HepG2 (cell line): ENCODE data around the gene MFSD11. TPM values are rescaled to one million over a fixed set of nuclear protein-coding genes. Genes with fewer than 3 reads are reported as not detected.

Experiments
- ATAC-seq: fragments of 200-7000 bp; cut with Tn5 transposase; 3 replicates; pipeline ENCODE4 v1.9.1; 2020; ENCODE audit warnings: mild to moderate bottlenecking, moderate library complexity
- BruUV-seq: library from RNA; stranded (reverse); fragments of 400-500 nt; replicated peaks from 2 replicates; lab custom pipeline; 2021; lab: Mats Ljungman, UMichigan
- CTCF ChIA-PET: fragments of 300-600 bp; formaldehyde crosslinking; extraction: SDS; loops from one replicate; lab custom pipeline; 2021; ENCODE audit warnings: low total read pairs, inconsistent platforms, low intra/inter-chr PET ratio; lab: Yijun Ruan, JAX
- POLR2A ChIA-PET: fragments of 350-600 bp; sonication (Branson Sonifier 250); formaldehyde crosslinking; loops from one replicate; lab custom pipeline; 2020; ENCODE audit warnings: antibody characterized with exemption, inconsistent platforms; lab: Yijun Ruan, JAX
- DNase-seq: peaks from one replicate; pipeline ENCODE4 v3.0.0-alpha.2; 2015; ENCODE audit warnings: low spot score
- FAIRE-seq: peaks from 3 replicates; lab custom pipeline; 2011; peaks lifted over from hg19 to GRCh38; lab: Jason Lieb, UNC
- H2AFZ ChIP-seq: one replicate; pipeline ENCODE4 v1.6.1; 2011; ENCODE audit warnings: low read length, inconsistent platforms
- H3K27ac ChIP-seq: fragments of 300-600 bp; 3 replicates; pipeline ENCODE4 v1.8.0; 2011; ENCODE audit warnings: mixed run types, mild to moderate bottlenecking, mixed read lengths, low read length, inconsistent platforms; ENCODE audit not compliant: insufficient read depth; ENCODE audit errors: extremely low read length
- H3K27me3 ChIP-seq, 2 experiments: fragments of 200-600 bp in 1 of 2; 2 replicates in 1 of 2; 3 replicates in 1 of 2; pipeline versions ENCODE4 v1.6.0 to v1.8.0; 2011; ENCODE audit warnings: low read length in 2 of 2, mild to moderate bottlenecking in 2 of 2, moderate library complexity in 2 of 2, inconsistent platforms in 1 of 2; ENCODE audit not compliant: insufficient read depth in 2 of 2, control insufficient read depth in 1 of 2
- H3K36me3 ChIP-seq, 2 experiments: fragments of 200-600 bp in 1 of 2; replicated peaks in 1 of 2; 2 replicates in 1 of 2; 3 replicates in 1 of 2; pipeline versions ENCODE4 v1.5.1 to v1.8.0; 2011; ENCODE audit warnings: low read length in 2 of 2, inconsistent platforms in 1 of 2; ENCODE audit not compliant: insufficient read depth in 2 of 2, control insufficient read depth in 1 of 2
- H3K4me1 ChIP-seq: 2 replicates; pipeline ENCODE4 v1.5.1; 2012; ENCODE audit warnings: low read length, inconsistent platforms; ENCODE audit not compliant: insufficient read depth
- H3K4me2 ChIP-seq: 2 replicates; pipeline ENCODE4 v1.6.0; 2011; ENCODE audit warnings: low read depth, low read length, inconsistent platforms
- H3K4me3 ChIP-seq, 3 experiments: fragments of 200-600 bp in 1 of 3; sonication (generic), shearing (Covaris generic) in 1 of 3; replicated peaks in 1 of 3; 2 replicates each; pipeline ENCODE4 v1.5.1; 2011 to 2016; ENCODE audit warnings: low read length in 3 of 3, inconsistent platforms in 2 of 3, low read depth in 2 of 3, mild to moderate bottlenecking in 2 of 3, control low read depth in 1 of 3, mixed read lengths in 1 of 3; ENCODE audit not compliant: insufficient read depth in 1 of 3
- H3K79me2 ChIP-seq: one replicate; pipeline ENCODE4 v1.6.1; 2011; ENCODE audit warnings: low read length, inconsistent platforms; ENCODE audit not compliant: insufficient read depth
- H3K9ac ChIP-seq: 2 replicates; pipeline ENCODE4 v1.6.0; 2011; ENCODE audit warnings: mild to moderate bottlenecking, low read depth, low read length, inconsistent platforms; ENCODE audit not compliant: insufficient read depth
- H3K9me3 ChIP-seq: 2 replicates; pipeline ENCODE4 v1.5.1; 2012; ENCODE audit warnings: mild to moderate bottlenecking, low read length
- H4K20me1 ChIP-seq: 2 replicates; pipeline ENCODE4 v1.6.0; 2011; ENCODE audit warnings: inconsistent platforms, mild to moderate bottlenecking, low read length, moderate library complexity; ENCODE audit not compliant: insufficient read depth
- CEBPG ChIP-seq: IDR thresholded peaks from 2 replicates; pipeline ENCODE4 v1.6.1; 2016
- CTCF ChIP-seq: sonication (generic); formaldehyde crosslinking; IDR thresholded peaks from 2 replicates; pipeline ENCODE4 v1.5.0; 2020; ENCODE audit warnings: mild to moderate bottlenecking, missing genetic modification reagents, moderate library complexity
- KLF13 ChIP-seq: sonication (generic); formaldehyde crosslinking; IDR thresholded peaks from 2 replicates; pipeline ENCODE4 v1.4.0; 2020; ENCODE audit warnings: mild to moderate bottlenecking, missing genetic modification reagents
- NAIF1 ChIP-seq: sonication (generic); formaldehyde crosslinking; IDR thresholded peaks from 2 replicates; pipeline ENCODE4 v1.5.0; 2020; ENCODE audit warnings: mild to moderate bottlenecking, missing genetic modification reagents, borderline replicate concordance
- RAD21 ChIP-seq: fragments of 450-650 bp; formaldehyde crosslinking; IDR thresholded peaks from 2 replicates; pipeline ENCODE4 v1.5.0; 2020; ENCODE audit warnings: mild to moderate bottlenecking
- SMC3 ChIP-seq: IDR thresholded peaks from 2 replicates; pipeline ENCODE4 v1.6.1; 2011; ENCODE audit warnings: low read length, improper control_type of control experiment
- STAG1 ChIP-seq: sonication (generic); formaldehyde crosslinking; IDR thresholded peaks from 2 replicates; pipeline ENCODE4 v1.4.0; 2020; ENCODE audit warnings: missing genetic modification reagents
- TEAD3 ChIP-seq: optimal IDR thresholded peaks from 2 replicates; pipeline ENCODE3; 2016; ENCODE audit warnings: borderline replicate concordance
- XRCC5 ChIP-seq: fragments of 200-400 bp; formaldehyde crosslinking; optimal IDR thresholded peaks from 2 replicates; pipeline ENCODE3; 2017; ENCODE audit warnings: mild to moderate bottlenecking, low read length
- ZNF296 ChIP-seq: sonication (generic); formaldehyde crosslinking; conservative IDR thresholded peaks from 2 replicates; pipeline ENCODE4 v1.5.0; 2020; ENCODE audit warnings: mild to moderate bottlenecking, missing genetic modification reagents
- WGBS: methylation state at CpG from one replicate; pipeline ENCODE4 v1.1.6; 2017; ENCODE audit warnings: low lambda C conversion rate; 5-methylcytosine and 5-hydroxymethylcytosine counted together
- in situ Hi-C: cut with HindIII; loops from 2 replicates; pipeline ENCODE4 v1.10.0; 2017; ENCODE audit warnings: low pct_unique_long_range_greater_than_20kb; ENCODE audit not compliant: extremely low pct_ligation_motif_present
- intact Hi-C: fragments of 100-400 bp; cut with micrococcal nuclease; formaldehyde crosslinking; loops from one replicate; pipeline ENCODE4 v1.10.0; 2022; ENCODE audit not compliant: unreplicated experiment
- polyA plus RNA-seq, 8 experiments: library from polyadenylated mRNA; depleted of rRNA in 3 of 8; stranded (reverse) in 7 of 8; unstranded in 1 of 8; fragments of >200 nt; fragmentation: Illumina TruSeq in 4 of 8; extraction: Trizol in 4 of 8; gene quantifications; 2 replicates each; pipeline versions ENCODE4 v1.2.1 to v1.2.3, GENCODE V29; 2011 to 2016; ENCODE audit warnings: low read depth in 4 of 8, missing spikeins in 1 of 8, mixed read lengths in 1 of 8; ENCODE audit not compliant: insufficient read depth in 1 of 8
- total RNA-seq, 5 experiments: library from RNA; depleted of rRNA; stranded (reverse); fragments of >200 nt; fragmentation: Illumina TruSeq; extraction: Trizol; gene quantifications; 2 replicates each; pipeline ENCODE4 v1.2.3, GENCODE V29; 2016; ENCODE audit warnings: low read depth in 1 of 5
- TF ChIP-seq, protein P1 (sequence below): IDR thresholded peaks from 2 replicates; pipeline ENCODE4 v1.6.1; 2016; ENCODE audit warnings: mild to moderate bottlenecking

MFSD11 gene
- total and polyA plus RNA-seq, 2 of the 13 experiments (the other 11 are each of a cell fraction or from before 2014, with no cell fraction given) = 26.1 to 36.3 TPM

- CTCF ChIA-PET = interaction anchor here (1.4 kb wide), 1 partner anchor 250 kb away, joined by 6 read pairs; no protein-coding TSS in a partner anchor
- 0% methylated on average over 8 of the region's 8 CpGs for WGBS
- POLR2A ChIA-PET = no interaction called here
- Histone ChIP-seq H2AFZ (no peak overlapping the region), H3K4me1 (no peaks in the 10 kb centered on the region), H3K27me3 (peaks cover 9 to 28% of the 10 kb centered on the region in 2 experiments; a peak in 4 of 5 replicates), H3K9me3 (no peaks in the 10 kb centered on the region), H3K9ac (no peak overlapping the region), H3K36me3 (no peaks in the 10 kb centered on the region), H3K79me2 (no peaks in the 10 kb centered on the region), H4K20me1 (no peaks in the 10 kb centered on the region), H3K27ac (no peak overlapping the region), H3K4me3 (no peak overlapping the region), H3K4me2 (no peak overlapping the region)
- no peak for TF ChIP-seq ZNF296 (CRISPR knock-in tag)
- TF ChIP-seq XRCC5 = peak; percentile 54
- no peak for TF ChIP-seq KLF13 (CRISPR knock-in tag)
- TF ChIP-seq CTCF (CRISPR knock-in tag) = peak; percentile 78
- TF ChIP-seq, protein P1, sequence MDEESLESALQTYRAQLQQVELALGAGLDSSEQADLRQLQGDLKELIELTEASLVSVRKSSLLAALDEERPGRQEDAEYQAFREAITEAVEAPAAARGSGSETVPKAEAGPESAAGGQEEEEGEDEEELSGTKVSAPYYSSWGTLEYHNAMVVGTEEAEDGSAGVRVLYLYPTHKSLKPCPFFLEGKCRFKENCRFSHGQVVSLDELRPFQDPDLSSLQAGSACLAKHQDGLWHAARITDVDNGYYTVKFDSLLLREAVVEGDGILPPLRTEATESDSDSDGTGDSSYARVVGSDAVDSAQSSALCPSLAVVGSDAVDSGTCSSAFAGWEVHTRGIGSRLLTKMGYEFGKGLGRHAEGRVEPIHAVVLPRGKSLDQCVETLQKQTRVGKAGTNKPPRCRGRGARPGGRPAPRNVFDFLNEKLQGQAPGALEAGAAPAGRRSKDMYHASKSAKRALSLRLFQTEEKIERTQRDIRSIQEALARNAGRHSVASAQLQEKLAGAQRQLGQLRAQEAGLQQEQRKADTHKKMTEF = no peak
- peak; percentile 18 for TF ChIP-seq TEAD3 (CRISPR knock-in tag)
- peak; percentile 45; the same call in 1 of the 2 replicates for TF ChIP-seq RAD21
- 0 out of 2 replicates have a peak, but pooled peaks have one; percentile 5 for TF ChIP-seq CEBPG
- TF ChIP-seq SMC3 = peak; percentile 60
- TF ChIP-seq STAG1 (CRISPR knock-in tag) = peak; percentile 76
- no peak for TF ChIP-seq NAIF1 (CRISPR knock-in tag)
- ATAC-seq (peak; percentile 87), DNase-seq (peak; percentile 44), FAIRE-seq (peak; percentile 95)
- BruUV-seq = no TSS peak
- in situ Hi-C loops (no loop called here), intact Hi-C loops (loop anchor here (1.0 kb wide), 1 partner anchor 250 kb away; no protein-coding TSS in a partner anchor)
Measured at GRCh38 chr17:76816590-76817135, 78.7 kb downstream of the MFSD11 start.
